Activated CD4-positive, alpha-beta memory T cell treated with anti-CD3 and anti-CD28 coated beads for 36 hours (primary cell): ENCODE data around the gene LPIN2. TPM values are rescaled to one million over a fixed set of nuclear protein-coding genes. Genes with fewer than 3 reads are reported as not detected.

Source experiments
- CTCF ChIA-PET: fragments of 350-600 bp; sonication (Branson Sonifier 250); formaldehyde crosslinking; loops from one replicate; lab custom pipeline; 2021; ENCODE audit warnings: antibody characterized with exemption, inconsistent platforms; lab: Charles Lee
- POLR2A ChIA-PET: fragments of 350-600 bp; sonication (Branson Sonifier 250); formaldehyde crosslinking; loops from one replicate; lab custom pipeline; 2021; ENCODE audit warnings: antibody characterized with exemption; lab: Charles Lee
- DNase-seq: peaks from one replicate; pipeline ENCODE4 v3.0.0-alpha.2; 2020
- H3K27ac Mint-ChIP-seq: one replicate; pipeline ENCODE4 v1.8.0; 2021; ENCODE audit warnings: mixed read lengths
- H3K27me3 Mint-ChIP-seq: one replicate; pipeline ENCODE4 v1.8.0; 2021; ENCODE audit warnings: mixed read lengths
- H3K36me3 Mint-ChIP-seq: one replicate; pipeline ENCODE4 v1.8.0; 2021; ENCODE audit warnings: mixed read lengths
- H3K4me1 Mint-ChIP-seq: one replicate; pipeline ENCODE4 v1.8.0; 2021; ENCODE audit warnings: low read depth, mixed read lengths
- H3K4me3 Mint-ChIP-seq: one replicate; pipeline ENCODE4 v1.8.0; 2021; ENCODE audit warnings: mild to moderate bottlenecking, mixed read lengths
- H3K9me3 Mint-ChIP-seq: one replicate; pipeline ENCODE4 v1.8.0; 2021; ENCODE audit warnings: mixed read lengths
- intact Hi-C: fragments of 100-400 bp; cut with micrococcal nuclease; formaldehyde crosslinking; loops from one replicate; pipeline ENCODE4 v1.15.1; 2023
- total RNA-seq, 2 experiments: library from RNA; stranded (reverse); gene quantifications; one replicate each; pipeline ENCODE4 v1.2.3, GENCODE V29; 2021

LPIN2 gene
- total RNA-seq, 2 experiments from 2014 or later: 102 to 107 TPM

- Mint-ChIP-seq H3K4me3 (no peak overlapping the region), H3K36me3 (peaks cover 52% of the 10 kb centered on the region), H3K9me3 (peaks cover 4% of the 10 kb centered on the region), H3K4me1 (peaks cover 76% of the 10 kb centered on the region), H3K27me3 (no peaks in the 10 kb centered on the region), H3K27ac (peak overlapping the region; percentile 42)
- POLR2A ChIA-PET: no interaction called here
- CTCF ChIA-PET: interaction anchor here (0.9 to 2.0 kb wide), 4 partner anchors 8 to 126 kb away, joined by 3 to 6 read pairs (median 5); no protein-coding TSS in a partner anchor
- DNase-seq: no peak
- intact Hi-C loops: no loop called here
Measured at GRCh38 chr18:3002732-3003131, 10.2 kb downstream of the LPIN2 start.

- Mint-ChIP-seq H3K27ac (peak overlapping the region; percentile 93), H3K27me3 (no peaks in the 10 kb centered on the region), H3K4me1 (peaks cover 84% of the 10 kb centered on the region), H3K36me3 (peaks cover 34% of the 10 kb centered on the region), H3K4me3 (peak overlapping the region; percentile 58), H3K9me3 (peaks cover 4% of the 10 kb centered on the region)
- ChIA-PET CTCF (interaction anchor here (0.6 to 3.7 kb wide), 13 partner anchors 11 to 247 kb away, joined by 3 to 44 read pairs (median 3); no protein-coding TSS in a partner anchor), POLR2A (interaction anchor here (0.8 to 3.5 kb wide), 9 partner anchors 12 to 249 kb away, joined by 3 to 19 read pairs (median 9); partner anchors contain the start of genes LPIN2 and MYL12A)
- intact Hi-C loops: loop anchor here (1.0 to 5.0 kb wide), 5 partner anchors 42 to 356 kb away; partner anchors contain the start of gene SMCHD1
- no peak for DNase-seq
Measured at GRCh38 chr18:2998644-2999043, 14.3 kb downstream of the LPIN2 start.

- ChIA-PET POLR2A (interaction anchor here (0.8 to 3.5 kb wide), 14 partner anchors 13 to 250 kb away, joined by 3 to 19 read pairs (median 5); partner anchors contain the start of genes LPIN2 and MYL12A), CTCF (interaction anchor here (0.6 to 3.7 kb wide), 17 partner anchors 13 to 269 kb away, joined by 3 to 44 read pairs (median 3); no protein-coding TSS in a partner anchor)
- intact Hi-C loops: loop anchor here (1.0 to 5.0 kb wide), 8 partner anchors 14 to 356 kb away; partner anchors contain the start of gene SMCHD1
- H3K27ac Mint-ChIP-seq: peak overlapping the region; percentile 93
- peaks cover 32% of the 10 kb centered on the region for H3K36me3 Mint-ChIP-seq
- H3K4me1 Mint-ChIP-seq: peaks cover 83% of the 10 kb centered on the region
- DNase-seq: peak; percentile 54
- H3K27me3 Mint-ChIP-seq: no peaks in the 10 kb centered on the region
- H3K9me3 Mint-ChIP-seq: peaks cover 4% of the 10 kb centered on the region
- H3K4me3 Mint-ChIP-seq: peak overlapping the region; percentile 58
Measured at GRCh38 chr18:2997846-2998564, 14.9 kb downstream of the LPIN2 start.

DNA sequence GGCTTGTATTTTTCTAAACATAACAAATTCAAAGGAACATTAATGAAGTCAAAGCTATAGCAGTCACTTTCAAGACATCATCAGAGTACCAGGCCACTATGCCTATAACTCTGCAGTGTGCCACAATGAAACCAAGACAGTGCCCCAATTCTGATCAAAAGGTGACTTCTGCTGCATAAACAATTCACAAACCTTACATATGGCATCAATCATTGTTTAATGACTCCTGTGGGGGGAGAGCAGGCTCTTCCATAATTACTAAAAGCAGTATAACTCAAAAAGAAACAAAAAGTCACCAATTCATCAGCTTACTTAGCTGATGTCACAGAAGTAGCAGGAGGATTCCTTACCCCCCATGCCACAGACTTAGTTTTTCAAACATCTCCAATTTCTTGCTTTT is 15.5 kb downstream of the LPIN2 start:
- H3K36me3 Mint-ChIP-seq: peaks cover 28% of the 10 kb centered on the region
- CTCF ChIA-PET: interaction anchor here (0.9 to 3.7 kb wide), 12 partner anchors 12 to 154 kb away, joined by 3 to 44 read pairs (median 4); no protein-coding TSS in a partner anchor
- peak overlapping the region; percentile 93 for H3K27ac Mint-ChIP-seq
- peaks cover 4% of the 10 kb centered on the region for H3K9me3 Mint-ChIP-seq
- H3K4me1 Mint-ChIP-seq: peaks cover 83% of the 10 kb centered on the region
- intact Hi-C loops: loop anchor here (1.0 to 5.0 kb wide), 5 partner anchors 15 to 355 kb away; partner anchors contain the start of gene SMCHD1
- POLR2A ChIA-PET: interaction anchor here (0.8 to 3.5 kb wide), 12 partner anchors 14 to 250 kb away, joined by 3 to 19 read pairs (median 6); partner anchors contain the start of genes LPIN2 and MYL12A
- H3K27me3 Mint-ChIP-seq: no peaks in the 10 kb centered on the region
- H3K4me3 Mint-ChIP-seq: peak overlapping the region; percentile 58
- DNase-seq: peak; percentile 53

GRCh38 chr18:2994603-2995432 is 18.1 kb downstream of the LPIN2 start:
- intact Hi-C loops: loop anchor here (1.0 to 5.0 kb wide), 5 partner anchors 68 to 353 kb away; partner anchors contain the start of gene SMCHD1
- ChIA-PET CTCF (interaction anchor here (0.5 to 3.8 kb wide), 39 partner anchors 8 to 421 kb away, joined by 3 to 102 read pairs (median 4); partner anchors contain the start of gene MYL12A), POLR2A (interaction anchor here (0.9 to 3.4 kb wide), 11 partner anchors 12 to 251 kb away, joined by 3 to 31 read pairs (median 5); no protein-coding TSS in a partner anchor)
- peaks cover 3% of the 10 kb centered on the region for H3K9me3 Mint-ChIP-seq
- peak overlapping the region; percentile 91 for H3K27ac Mint-ChIP-seq
- H3K27me3 Mint-ChIP-seq: no peaks in the 10 kb centered on the region
- H3K36me3 Mint-ChIP-seq: peaks cover 20% of the 10 kb centered on the region
- DNase-seq: peak; percentile 86
- H3K4me3 Mint-ChIP-seq: peak overlapping the region; percentile 26
- H3K4me1 Mint-ChIP-seq: peaks cover 83% of the 10 kb centered on the region

GRCh38 chr18:2994020-2994589 is 18.8 kb downstream of the LPIN2 start:
- DNase-seq: no peak
- CTCF ChIA-PET: interaction anchor here (0.6 to 3.8 kb wide), 37 partner anchors 9 to 308 kb away, joined by 3 to 102 read pairs (median 4); partner anchors contain the start of gene MYL12A
- H3K4me1 Mint-ChIP-seq: peaks cover 83% of the 10 kb centered on the region
- intact Hi-C loops: loop anchor here (1.0 to 2.0 kb wide), 3 partner anchors 69 to 252 kb away; no protein-coding TSS in a partner anchor
- H3K9me3 Mint-ChIP-seq: peaks cover 3% of the 10 kb centered on the region
- peak overlapping the region; percentile 14 for H3K4me3 Mint-ChIP-seq
- peak overlapping the region; percentile 91 for H3K27ac Mint-ChIP-seq
- H3K27me3 Mint-ChIP-seq: no peaks in the 10 kb centered on the region
- POLR2A ChIA-PET: interaction anchor here (0.9 to 3.4 kb wide), 13 partner anchors 11 to 252 kb away, joined by 3 to 31 read pairs (median 4); no protein-coding TSS in a partner anchor
- H3K36me3 Mint-ChIP-seq: peaks cover 21% of the 10 kb centered on the region

GRCh38 chr18:2992995-2993877 is 19.7 kb downstream of the LPIN2 start:
- POLR2A ChIA-PET: interaction anchor here (0.6 to 3.4 kb wide), 10 partner anchors 10 to 253 kb away, joined by 3 to 31 read pairs (median 4); no protein-coding TSS in a partner anchor
- H3K9me3 Mint-ChIP-seq: peaks cover 3% of the 10 kb centered on the region
- peaks cover 22% of the 10 kb centered on the region for H3K36me3 Mint-ChIP-seq
- no peaks in the 10 kb centered on the region for H3K27me3 Mint-ChIP-seq
- intact Hi-C loops: loop anchor here (1.0 to 2.0 kb wide), 3 partner anchors 8 to 60 kb away; no protein-coding TSS in a partner anchor
- CTCF ChIA-PET: interaction anchor here (0.6 to 3.8 kb wide), 21 partner anchors 9 to 256 kb away, joined by 3 to 102 read pairs (median 5); partner anchors contain the start of gene MYL12A
- peak overlapping the region; percentile 91 for H3K27ac Mint-ChIP-seq
- peaks cover 83% of the 10 kb centered on the region for H3K4me1 Mint-ChIP-seq
- no peak for DNase-seq
- H3K4me3 Mint-ChIP-seq: peak overlapping the region; percentile 14

- no peak overlapping the region for H3K4me3 Mint-ChIP-seq
- ChIA-PET POLR2A (interaction anchor here (1.1 kb wide), 1 partner anchor 31 kb away, joined by 7 read pairs; no protein-coding TSS in a partner anchor), CTCF (no interaction called here)
- peaks cover 23% of the 10 kb centered on the region for H3K36me3 Mint-ChIP-seq
- no peaks in the 10 kb centered on the region for H3K27me3 Mint-ChIP-seq
- no peak for DNase-seq
- peaks cover 78% of the 10 kb centered on the region for H3K4me1 Mint-ChIP-seq
- intact Hi-C loops: no loop called here
- peak overlapping the region; percentile 82 for H3K27ac Mint-ChIP-seq
- H3K9me3 Mint-ChIP-seq: peaks cover 3% of the 10 kb centered on the region
Measured at GRCh38 chr18:2990956-2991640, 21.8 kb downstream of the LPIN2 start.

DNA sequence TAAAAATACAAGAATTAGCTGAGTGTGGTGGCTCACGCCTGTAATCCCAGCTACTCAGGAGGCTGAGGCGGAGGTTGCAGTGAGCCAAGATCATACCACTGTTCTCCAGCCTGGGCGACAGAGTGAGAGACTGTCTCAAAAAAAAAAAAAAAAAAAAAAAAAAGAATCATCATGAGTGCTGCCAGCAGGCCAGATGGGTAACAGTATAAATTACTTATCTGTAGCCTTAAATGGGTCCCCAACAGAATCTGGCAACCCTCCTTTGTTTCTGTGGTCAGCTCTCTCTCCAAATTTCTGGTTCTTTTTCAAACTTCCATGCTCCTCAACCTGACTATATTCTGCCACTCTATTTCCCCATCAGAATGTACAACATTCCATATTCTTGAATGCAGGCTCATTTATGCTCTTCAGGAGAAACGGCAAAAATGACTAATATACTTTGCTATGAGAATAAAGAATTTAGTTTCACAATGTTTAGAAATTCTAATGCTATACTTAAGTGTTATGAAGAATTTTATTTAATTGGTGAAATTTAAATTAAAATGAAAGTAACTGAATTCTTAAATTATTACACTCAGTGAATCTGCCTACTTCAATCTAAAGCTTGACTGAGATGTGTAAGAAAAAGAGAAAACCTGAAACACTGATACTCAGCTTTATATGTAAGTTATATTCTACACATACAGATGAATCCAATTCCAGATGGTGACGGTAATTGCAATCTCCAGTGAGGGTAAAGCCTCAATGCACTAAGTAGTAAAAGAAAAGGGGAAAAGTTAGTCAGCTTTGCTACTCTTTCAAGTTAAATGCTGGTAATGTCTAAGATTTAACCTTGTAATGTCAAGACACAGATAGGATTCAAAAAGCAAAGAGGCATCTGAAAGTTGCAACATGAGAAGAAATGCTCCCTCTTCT is 24.8 kb downstream of the LPIN2 start:
- DNase-seq: no peak
- Mint-ChIP-seq H3K4me1 (peaks cover 80% of the 10 kb centered on the region), H3K27ac (peak overlapping the region; percentile 54), H3K36me3 (peaks cover 19% of the 10 kb centered on the region), H3K27me3 (no peaks in the 10 kb centered on the region), H3K4me3 (no peak overlapping the region), H3K9me3 (peaks cover 3% of the 10 kb centered on the region)
- CTCF ChIA-PET: interaction anchor here (0.7 to 6.4 kb wide), 12 partner anchors 11 to 259 kb away, joined by 3 to 185 read pairs (median 4); partner anchors contain the start of gene MYL12A
- POLR2A ChIA-PET: interaction anchor here (0.6 to 1.1 kb wide), 2 partner anchors 16 to 27 kb away, joined by 3 read pairs; no protein-coding TSS in a partner anchor
- intact Hi-C loops: no loop called here
